GM12878 (cell line): ENCODE data around the gene SPRTN. TPM values are rescaled to one million over a fixed set of nuclear protein-coding genes. Genes with fewer than 3 reads are reported as not detected.
A peak's percentile ranks its signal among the peaks of the same experiment; 100 is the strongest.

Experiments used
- ATF3 ChIP-seq: IDR thresholded peaks from 2 replicates; pipeline ENCODE4 v1.6.1; 2011; ENCODE audit warnings: low read depth, mild to moderate bottlenecking, low read length, moderate library complexity, borderline replicate concordance; ENCODE audit errors: extremely low read depth
- BACH1 ChIP-seq: fragments of 450-650 bp; IDR thresholded peaks from 2 replicates; pipeline ENCODE4 v1.6.1; 2017; ENCODE audit warnings: mild to moderate bottlenecking, borderline replicate concordance
- CEBPZ ChIP-seq: fragments of 150-350 bp; IDR thresholded peaks from 2 replicates; pipeline ENCODE4 v1.6.1; 2016; ENCODE audit warnings: low read depth, low read length
- CHD1 ChIP-seq: IDR thresholded peaks from 2 replicates; pipeline ENCODE4 v1.6.1; 2012; ENCODE audit warnings: low read depth, low read length, improper control_type of control experiment
- CHD2 ChIP-seq: IDR thresholded peaks from 2 replicates; pipeline ENCODE4 v1.6.1; 2011; ENCODE audit warnings: low read depth, low read length, improper control_type of control experiment, borderline replicate concordance
- E2F4 ChIP-seq: IDR thresholded peaks from 2 replicates; pipeline ENCODE4 v1.6.1; 2012; ENCODE audit warnings: low read depth, low read length, improper control_type of control experiment
- EED ChIP-seq: sonication (generic); IDR thresholded peaks from 2 replicates; pipeline ENCODE4 v1.6.1; 2016; ENCODE audit warnings: antibody characterized with exemption, low read depth
- FOS ChIP-seq: IDR thresholded peaks from 3 replicates; pipeline ENCODE4 v1.6.1; 2011; ENCODE audit warnings: borderline replicate concordance; ENCODE audit not compliant: insufficient read length; ENCODE audit errors: extremely low read depth
- HDAC2 ChIP-seq: fragments of 200-600 bp; sonication (generic); IDR thresholded peaks from 2 replicates; pipeline ENCODE4 v1.6.1; 2017
- HDGF ChIP-seq: fragments of 450-650 bp; IDR thresholded peaks from 2 replicates; pipeline ENCODE4 v1.6.1; 2016; ENCODE audit warnings: antibody characterized with exemption
- JUND ChIP-seq: IDR thresholded peaks from 2 replicates; pipeline ENCODE4 v1.6.1; 2012; ENCODE audit warnings: low read depth, mild to moderate bottlenecking, low read length, improper control_type of control experiment, moderate library complexity
- KLF5 ChIP-seq: fragments of 450-650 bp; IDR thresholded peaks from 2 replicates; pipeline ENCODE4 v1.6.1; 2014; ENCODE audit warnings: mild to moderate bottlenecking; ENCODE audit not compliant: partially characterized antibody
- LARP7 ChIP-seq: fragments of 450-650 bp; IDR thresholded peaks from 2 replicates; pipeline ENCODE4 v1.6.1; 2017; ENCODE audit warnings: mild to moderate bottlenecking
- MYC ChIP-seq: IDR thresholded peaks from 2 replicates; pipeline ENCODE4 v1.6.1; 2011; ENCODE audit warnings: mild to moderate bottlenecking, low read length, moderate library complexity, inconsistent platforms; ENCODE audit not compliant: insufficient read depth, insufficient replicate concordance, insufficient read length, severe bottlenecking
- POLR2A ChIP-seq: IDR thresholded peaks from 2 replicates; pipeline ENCODE4 v1.6.1; 2011; ENCODE audit warnings: low read depth, mild to moderate bottlenecking, low read length
- PRDM15 ChIP-seq: fragments of 450-650 bp; formaldehyde crosslinking; IDR thresholded peaks from 2 replicates; pipeline ENCODE4 v1.4.0; 2020; ENCODE audit warnings: mild to moderate bottlenecking, moderate library complexity
- RBBP5 ChIP-seq: fragments of 200-600 bp; sonication (generic); conservative IDR thresholded peaks from 2 replicates; pipeline ENCODE4 v1.6.1; 2016
- RFX5 ChIP-seq: IDR thresholded peaks from 2 replicates; pipeline ENCODE4 v1.6.1; 2011; ENCODE audit warnings: low read depth, low read length, improper control_type of control experiment
- TBL1XR1 ChIP-seq: IDR thresholded peaks from 2 replicates; pipeline ENCODE4 v1.6.1; 2012; ENCODE audit warnings: low read depth, low read length, improper control_type of control experiment
- TCF12 ChIP-seq: IDR thresholded peaks from 2 replicates; pipeline ENCODE4 v1.6.1; 2011; ENCODE audit warnings: low read depth, mild to moderate bottlenecking, low read length
- ZNF24 ChIP-seq: fragments of 450-650 bp; IDR thresholded peaks from 2 replicates; pipeline ENCODE4 v1.6.1; 2017; ENCODE audit warnings: antibody characterized with exemption, mild to moderate bottlenecking
- polyA plus RNA-seq, 11 experiments: library from polyadenylated mRNA; depleted of rRNA in 4 of 11; unstranded in 6 of 11; stranded (reverse) in 5 of 11; fragments of >200 nt; fragmentation: Nextera tagmentation in 4 of 11; fragmentation: Illumina TruSeq in 1 of 11; extraction: Ambion mirVana in 4 of 11; extraction: Trizol in 1 of 11; gene quantifications; 1 replicate in 1 of 11; 2 replicates in 10 of 11; pipeline versions ENCODE4 v1.2.1 to v1.2.3, GENCODE V29; 2011 to 2016; ENCODE audit warnings: inconsistent platforms in 2 of 11, missing spikeins in 2 of 11, low read depth in 1 of 11
- total RNA-seq, 4 experiments: library from RNA; depleted of rRNA in 3 of 4; stranded (reverse); fragments of >200 nt in 3 of 4; fragmentation: Illumina TruSeq in 1 of 4; extraction: Trizol in 1 of 4; gene quantifications; 2 replicates each; pipeline versions ENCODE4 v1.2.1 to v1.2.3, GENCODE V29; 2013 to 2021

Gene SPRTN
- total and polyA plus RNA-seq, 10 of the 15 experiments (the other 5 are each of a cell fraction or from before 2014, with no cell fraction given) = 4.4 to 16.5 (median 12.1) TPM

- TF ChIP-seq PRDM15 (CRISPR knock-in tag) (no peak), KLF5 (no peak), ZNF24 (no peak), EED (peak; percentile 28; the same call in 1 of the 2 replicates), TBL1XR1 (no peak), LARP7 (peak; percentile 70; the same call in 1 of the 2 replicates), JUND (no peak), CHD1 (0 out of 2 replicates have a peak, but pooled peaks have one; percentile 73), RFX5 (0 out of 2 replicates have a peak, but pooled peaks have one; percentile 6), POLR2A (peak; percentile 63), CEBPZ (no peak), MYC (no peak), HDAC2 (no peak), FOS (no peak), BACH1 (0 out of 2 replicates have a peak, but pooled peaks have one; percentile 26), E2F4 (no peak), HDGF (peak; percentile 39; the same call in 1 of the 2 replicates), TCF12 (no peak), CHD2 (no peak), RBBP5 (no peak), ATF3 (no peak)
Observed at GRCh38 chr1:231338270-231339128, at the start of gene SPRTN (continued).
